ENCODE results near the gene PHETA1.
A peak's percentile ranks its signal among the peaks of the same experiment; 100 is the strongest.

- TF ChIP-seq POLR2A (IDR thresholded peaks at IDR 0.05) (peak in 1 of 2 donors; percentile 82), CTCF (IDR thresholded peaks at IDR 0.05) (no peak)
Measured at GRCh38 chr12:111405859-111406473, 37.1 kb upstream of the PHETA1 start, which contains the start of gene SH2B3.
